ENCODE results near the gene NPL. TPM values are rescaled to one million over a fixed set of nuclear protein-coding genes. Genes with fewer than 3 reads are reported as not detected.

NPL gene
- total and polyA plus RNA-seq, 10 donors = 21.9 to 88.2 (median 65.0) TPM

DNA sequence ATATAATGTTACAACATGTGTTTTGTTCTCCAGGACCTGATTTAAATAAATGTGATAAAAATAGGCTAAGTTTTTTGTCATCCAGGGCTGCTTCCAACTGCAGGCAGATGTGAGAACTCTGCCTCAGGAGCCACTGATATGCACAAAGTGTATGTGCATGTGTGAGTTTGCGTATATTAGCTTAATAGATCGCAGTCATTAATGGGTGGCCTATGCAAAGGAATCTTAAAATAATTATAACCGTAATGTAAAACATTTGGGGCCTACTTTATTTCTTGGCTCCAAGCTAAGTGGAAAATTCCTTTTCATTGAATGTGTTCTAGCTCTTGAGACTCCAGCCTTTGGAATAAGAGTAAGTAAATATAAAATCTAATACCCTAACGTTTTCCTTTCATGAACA lies 66.3 kb downstream of the NPL start:
- Histone ChIP-seq H3K9me3 (no peaks in the 10 kb centered on the region), H3K4me1 (peaks cover 0 to 17% (median 0%) of the 10 kb centered on the region in 6 donors), H3K36me3 (peaks cover 0 to 100% (median 99%) of the 10 kb centered on the region in 6 donors), H3K27ac (no peak overlapping the region), H3K4me3 (no peak overlapping the region), H3K27me3 (replicated peaks in 1 of 7) (no peaks in the 10 kb centered on the region)
- TF ChIP-seq POLR2AphosphoS5 (IDR thresholded peaks at IDR 0.05) = no peak
- TF ChIP-seq, protein P1, sequence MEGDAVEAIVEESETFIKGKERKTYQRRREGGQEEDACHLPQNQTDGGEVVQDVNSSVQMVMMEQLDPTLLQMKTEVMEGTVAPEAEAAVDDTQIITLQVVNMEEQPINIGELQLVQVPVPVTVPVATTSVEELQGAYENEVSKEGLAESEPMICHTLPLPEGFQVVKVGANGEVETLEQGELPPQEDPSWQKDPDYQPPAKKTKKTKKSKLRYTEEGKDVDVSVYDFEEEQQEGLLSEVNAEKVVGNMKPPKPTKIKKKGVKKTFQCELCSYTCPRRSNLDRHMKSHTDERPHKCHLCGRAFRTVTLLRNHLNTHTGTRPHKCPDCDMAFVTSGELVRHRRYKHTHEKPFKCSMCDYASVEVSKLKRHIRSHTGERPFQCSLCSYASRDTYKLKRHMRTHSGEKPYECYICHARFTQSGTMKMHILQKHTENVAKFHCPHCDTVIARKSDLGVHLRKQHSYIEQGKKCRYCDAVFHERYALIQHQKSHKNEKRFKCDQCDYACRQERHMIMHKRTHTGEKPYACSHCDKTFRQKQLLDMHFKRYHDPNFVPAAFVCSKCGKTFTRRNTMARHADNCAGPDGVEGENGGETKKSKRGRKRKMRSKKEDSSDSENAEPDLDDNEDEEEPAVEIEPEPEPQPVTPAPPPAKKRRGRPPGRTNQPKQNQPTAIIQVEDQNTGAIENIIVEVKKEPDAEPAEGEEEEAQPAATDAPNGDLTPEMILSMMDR (IDR thresholded peaks at IDR 0.05 in 8 of 11, conservative IDR thresholded peaks at IDR 0.05 in 3 of 11) = no peak
- TF ChIP-seq POLR2A (IDR thresholded peaks at IDR 0.05) = no peak
- DNase-seq = no peak
- intact Hi-C loops (cut with DNase I; ENCODE audit: low total_unique reads) = no loop called here
- 76 to 91% (median 90%) methylated on average over 4 of the region's 4 CpGs for WGBS, 5 donors

GRCh38 chr1:182857212-182857611 lies 67.6 kb downstream of the NPL start:
- Histone ChIP-seq H3K36me3 (peaks cover 0 to 100% (median 99%) of the 10 kb centered on the region in 6 donors), H3K4me3 (no peak overlapping the region), H3K27ac (no peak overlapping the region), H3K27me3 (replicated peaks in 1 of 7) (no peaks in the 10 kb centered on the region), H3K9me3 (no peaks in the 10 kb centered on the region), H3K4me1 (peaks cover 0 to 8% (median 0%) of the 10 kb centered on the region in 6 donors)
- TF ChIP-seq POLR2A (IDR thresholded peaks at IDR 0.05) (no peak), POLR2AphosphoS5 (IDR thresholded peaks at IDR 0.05) (no peak)
- TF ChIP-seq, protein P1 (IDR thresholded peaks at IDR 0.05 in 8 of 11, conservative IDR thresholded peaks at IDR 0.05 in 3 of 11) = no peak
- 93 to 99% (median 95%) methylated on average over 3 of the region's 3 CpGs for WGBS, 5 donors
- no peak for DNase-seq
- intact Hi-C loops (cut with DNase I; ENCODE audit: low total_unique reads) = no loop called here

- Histone ChIP-seq H3K4me1 (peaks cover 0 to 2% (median 0%) of the 10 kb centered on the region in 6 donors), H3K4me3 (no peak overlapping the region), H3K9me3 (no peaks in the 10 kb centered on the region), H3K27ac (no peak overlapping the region), H3K36me3 (peaks cover 3 to 100% (median 99%) of the 10 kb centered on the region in 6 donors), H3K27me3 (replicated peaks in 1 of 7) (no peaks in the 10 kb centered on the region)
- intact Hi-C loops (cut with DNase I; ENCODE audit: low total_unique reads) = no loop called here
- no peak for DNase-seq
- 94 to 97% (median 95%) methylated on average over 4 of the region's 4 CpGs for WGBS, 5 donors
- TF ChIP-seq POLR2AphosphoS5 (IDR thresholded peaks at IDR 0.05) = no peak
- no peak for TF ChIP-seq POLR2A (IDR thresholded peaks at IDR 0.05)
- TF ChIP-seq, protein P1 (IDR thresholded peaks at IDR 0.05 in 8 of 11, conservative IDR thresholded peaks at IDR 0.05 in 3 of 11) = no peak
Observed at GRCh38 chr1:182860658-182861057, 71.1 kb downstream of the NPL start.

GRCh38 chr1:182861994-182862393 lies 72.4 kb downstream of the NPL start:
- H3K27ac ChIP-seq = no peak overlapping the region
- no peak for TF ChIP-seq POLR2A (IDR thresholded peaks at IDR 0.05)
- TF ChIP-seq POLR2AphosphoS5 (IDR thresholded peaks at IDR 0.05) = no peak
- TF ChIP-seq, protein P1 (IDR thresholded peaks at IDR 0.05 in 8 of 11, conservative IDR thresholded peaks at IDR 0.05 in 3 of 11) = no peak
- no peaks in the 10 kb centered on the region for H3K4me1 ChIP-seq
- H3K36me3 ChIP-seq = peaks cover 4 to 100% (median 96%) of the 10 kb centered on the region in 6 donors
- intact Hi-C loops (cut with DNase I; ENCODE audit: low total_unique reads) = no loop called here
- no peaks in the 10 kb centered on the region for H3K27me3 ChIP-seq (replicated peaks in 1 of 7)
- WGBS, 5 donors = 91 to 97% (median 93%) methylated on average over 2 of the region's 2 CpGs
- no peak overlapping the region for H3K4me3 ChIP-seq
- no peaks in the 10 kb centered on the region for H3K9me3 ChIP-seq
- DNase-seq = no peak

All from spleen (tissue), 11 donors.